ENCODE measurements around the gene TMC8.

TMC8 gene

DNA sequence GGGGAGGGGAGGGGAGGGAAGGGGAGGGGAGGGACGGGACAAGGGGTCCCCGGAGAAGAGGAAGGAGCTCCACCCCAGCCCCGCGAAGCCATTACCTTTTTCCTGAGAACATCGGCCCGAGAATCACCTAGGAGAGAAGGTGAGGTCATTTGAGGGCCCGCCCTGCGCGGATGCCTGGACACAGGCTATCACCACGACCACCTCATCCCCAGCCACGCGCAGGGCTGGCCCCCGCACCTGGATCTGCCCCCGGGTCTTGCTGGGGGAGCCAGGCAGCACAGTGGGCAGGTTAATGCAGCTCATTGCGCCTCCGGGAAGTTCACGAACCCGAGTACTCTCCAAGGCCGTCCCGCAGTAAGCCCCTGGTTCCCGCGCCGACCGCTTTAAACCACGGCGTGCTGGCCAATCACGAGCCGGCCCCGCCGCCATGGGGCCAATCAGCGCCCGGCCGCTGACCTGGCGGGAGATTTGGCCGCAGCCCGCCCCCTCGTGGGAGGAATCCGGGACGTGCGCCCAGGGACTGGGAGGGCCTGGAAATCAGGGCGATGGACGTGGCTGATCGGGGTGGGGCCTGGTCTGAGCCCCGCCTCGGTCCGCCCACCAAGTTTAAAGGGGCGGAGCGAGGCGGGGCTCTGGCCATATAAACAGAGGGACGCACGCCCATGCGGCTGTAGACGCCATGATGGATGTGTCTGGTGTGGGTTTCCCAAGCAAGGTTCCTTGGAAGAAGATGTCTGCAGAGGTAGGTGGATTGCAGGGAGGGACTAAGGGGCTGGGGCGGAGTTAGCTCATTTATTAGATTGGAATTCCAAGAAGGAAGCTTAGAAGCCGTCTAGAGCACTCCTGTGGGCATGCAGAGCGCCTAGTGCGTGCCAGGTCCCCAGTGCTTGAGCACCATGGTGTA lies 56.4 kb downstream of the TMC8 start, which contains the start of the genes AFMID and TK1:
Gene AFMID, plus strand, starts transcription at position 671 of the 904 bp plus-strand sequence. Its CDS starts 9 bp downstream, at position 680.
Gene TK1, minus strand, starts transcription at position 361 of the 904 bp plus-strand sequence. Its CDS starts 58 bp downstream, at position 303.
- H3K4me1 ChIP-seq (ENCODE audit: insufficient read depth, poor library complexity, severe bottlenecking) = peaks cover 19% of the 10 kb centered on the region

More for the DNA sequence above, 56.4 kb downstream of the TMC8 start, which contains the start of the genes AFMID and TK1:
- no peaks in the 10 kb centered on the region for H3K27me3 ChIP-seq (ENCODE audit: insufficient read depth, poor library complexity, severe bottlenecking)
- no peaks in the 10 kb centered on the region for H3K9me3 ChIP-seq (ENCODE audit: severe bottlenecking)
- TF ChIP-seq, protein P1, sequence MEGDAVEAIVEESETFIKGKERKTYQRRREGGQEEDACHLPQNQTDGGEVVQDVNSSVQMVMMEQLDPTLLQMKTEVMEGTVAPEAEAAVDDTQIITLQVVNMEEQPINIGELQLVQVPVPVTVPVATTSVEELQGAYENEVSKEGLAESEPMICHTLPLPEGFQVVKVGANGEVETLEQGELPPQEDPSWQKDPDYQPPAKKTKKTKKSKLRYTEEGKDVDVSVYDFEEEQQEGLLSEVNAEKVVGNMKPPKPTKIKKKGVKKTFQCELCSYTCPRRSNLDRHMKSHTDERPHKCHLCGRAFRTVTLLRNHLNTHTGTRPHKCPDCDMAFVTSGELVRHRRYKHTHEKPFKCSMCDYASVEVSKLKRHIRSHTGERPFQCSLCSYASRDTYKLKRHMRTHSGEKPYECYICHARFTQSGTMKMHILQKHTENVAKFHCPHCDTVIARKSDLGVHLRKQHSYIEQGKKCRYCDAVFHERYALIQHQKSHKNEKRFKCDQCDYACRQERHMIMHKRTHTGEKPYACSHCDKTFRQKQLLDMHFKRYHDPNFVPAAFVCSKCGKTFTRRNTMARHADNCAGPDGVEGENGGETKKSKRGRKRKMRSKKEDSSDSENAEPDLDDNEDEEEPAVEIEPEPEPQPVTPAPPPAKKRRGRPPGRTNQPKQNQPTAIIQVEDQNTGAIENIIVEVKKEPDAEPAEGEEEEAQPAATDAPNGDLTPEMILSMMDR (IDR thresholded peaks at IDR 0.05; ENCODE audit: poor library complexity, severe bottlenecking) = peak; percentile 84
- peak within 1 kb of the TSS; percentile 49 for H3K4me3 ChIP-seq (ENCODE audit: severe bottlenecking)
- DNase-seq (ENCODE audit: low spot score) (peak; percentile 96), ATAC-seq (ENCODE audit: low read depth) (peak; percentile 90)
- H3K27ac ChIP-seq (ENCODE audit: poor library complexity, severe bottlenecking) = peak within 1 kb of the TSS; percentile 49
- peaks cover 59% of the 10 kb centered on the region for H3K36me3 ChIP-seq (ENCODE audit: low read depth)
